NOMO-1 (cell line): ENCODE measurements around the gene SMYD2.

Experiments used
- DNase-seq, 2 experiments: peaks; one replicate each; lab custom pipeline; 2025; ENCODE audit not compliant: unreplicated experiment in 2 of 2; lab: John Stamatoyannopoulos, UW

SMYD2 gene

GRCh38 chr1:214281021-214281719 lies at the start of gene SMYD2:
Gene SMYD2 (plus strand): TSS chr1:214281159. CDS start chr1:214281255, 96 bp downstream.
- peak; percentile 27 to 69 for DNase-seq

- no peak for DNase-seq
These were observed 46.9 kb upstream of the SMYD2 start for GRCh38 chr1:214233856-214234634.

GRCh38 chr1:214234635-214235025 lies 46.3 kb upstream of the SMYD2 start:
- no peak for DNase-seq

- peak; percentile 32 to 77 for DNase-seq
These were observed 44.5 kb upstream of the SMYD2 start for GRCh38 chr1:214236477-214236876.

- DNase-seq, result no peak
These were observed 39.9 kb upstream of the SMYD2 start for GRCh38 chr1:214241060-214241459.

- no peak for DNase-seq
These were observed 36.7 kb upstream of the SMYD2 start for GRCh38 chr1:214244252-214244651.

GRCh38 chr1:214244841-214245240 lies 36.1 kb upstream of the SMYD2 start:
- DNase-seq, result no peak

- DNase-seq, result no peak
These were observed 33.4 kb upstream of the SMYD2 start for GRCh38 chr1:214247501-214248041.

GRCh38 chr1:214248311-214249085 lies 32.5 kb upstream of the SMYD2 start:
- no peak for DNase-seq

GRCh38 chr1:214249651-214250050 lies 31.3 kb upstream of the SMYD2 start:
- DNase-seq, result no peak

GRCh38 chr1:214251354-214251753 lies 29.6 kb upstream of the SMYD2 start:
- DNase-seq, result no peak

- no peak for DNase-seq
These were observed 25.4 kb upstream of the SMYD2 start for GRCh38 chr1:214255509-214255908.

GRCh38 chr1:214259353-214259977 lies 21.5 kb upstream of the SMYD2 start:
- peak in 1 of 2 experiments; percentile 35 for DNase-seq

- DNase-seq, result no peak
These were observed 20.3 kb upstream of the SMYD2 start for GRCh38 chr1:214260561-214261205.

GRCh38 chr1:214261206-214262123 lies 19.5 kb upstream of the SMYD2 start:
- DNase-seq, result peak; percentile 66 to 71

GRCh38 chr1:214264196-214264595 lies 16.8 kb upstream of the SMYD2 start:
- DNase-seq, result peak; percentile 64 to 85

- DNase-seq, result no peak
These were observed 16.0 kb upstream of the SMYD2 start for GRCh38 chr1:214264976-214265375.

GRCh38 chr1:214270097-214270650 lies 10.8 kb upstream of the SMYD2 start:
- DNase-seq, result no peak
